GM20000 (cell line): ENCODE results near the gene KCNB1.

Source experiments
- DNase-seq: peaks from one replicate; pipeline ENCODE4 v3.0.0; 2012; ENCODE audit warnings: low spot score
- TF ChIP-seq, protein P1 (sequence below): IDR thresholded peaks from 2 replicates; pipeline ENCODE4 v1.5.1; 2012; ENCODE audit warnings: mild to moderate bottlenecking, control low read depth; ENCODE audit errors: extremely low read depth, missing control alignments

The KCNB1 gene

DNA sequence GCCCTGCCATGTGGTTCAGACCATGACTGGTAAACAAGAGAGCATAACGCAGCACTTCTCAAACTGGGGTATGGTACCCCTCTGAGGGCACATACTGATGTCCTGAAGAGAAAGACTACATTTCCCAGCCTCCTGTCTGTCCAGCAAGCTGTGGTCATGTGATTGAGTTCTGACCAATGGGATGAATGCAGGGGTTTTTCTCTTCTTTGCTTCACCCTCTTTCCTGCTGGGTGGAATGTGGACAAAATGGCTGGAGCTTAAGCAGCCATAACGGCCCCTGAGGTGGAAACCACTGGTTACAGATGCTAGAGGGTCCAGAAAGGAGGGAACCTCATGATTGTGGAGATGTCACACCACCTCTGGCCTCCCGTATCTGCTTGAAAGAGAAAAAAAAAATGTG is 19.4 kb upstream of the KCNB1 start:
- TF ChIP-seq, protein P1, sequence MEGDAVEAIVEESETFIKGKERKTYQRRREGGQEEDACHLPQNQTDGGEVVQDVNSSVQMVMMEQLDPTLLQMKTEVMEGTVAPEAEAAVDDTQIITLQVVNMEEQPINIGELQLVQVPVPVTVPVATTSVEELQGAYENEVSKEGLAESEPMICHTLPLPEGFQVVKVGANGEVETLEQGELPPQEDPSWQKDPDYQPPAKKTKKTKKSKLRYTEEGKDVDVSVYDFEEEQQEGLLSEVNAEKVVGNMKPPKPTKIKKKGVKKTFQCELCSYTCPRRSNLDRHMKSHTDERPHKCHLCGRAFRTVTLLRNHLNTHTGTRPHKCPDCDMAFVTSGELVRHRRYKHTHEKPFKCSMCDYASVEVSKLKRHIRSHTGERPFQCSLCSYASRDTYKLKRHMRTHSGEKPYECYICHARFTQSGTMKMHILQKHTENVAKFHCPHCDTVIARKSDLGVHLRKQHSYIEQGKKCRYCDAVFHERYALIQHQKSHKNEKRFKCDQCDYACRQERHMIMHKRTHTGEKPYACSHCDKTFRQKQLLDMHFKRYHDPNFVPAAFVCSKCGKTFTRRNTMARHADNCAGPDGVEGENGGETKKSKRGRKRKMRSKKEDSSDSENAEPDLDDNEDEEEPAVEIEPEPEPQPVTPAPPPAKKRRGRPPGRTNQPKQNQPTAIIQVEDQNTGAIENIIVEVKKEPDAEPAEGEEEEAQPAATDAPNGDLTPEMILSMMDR = no peak
- no peak for DNase-seq

DNA sequence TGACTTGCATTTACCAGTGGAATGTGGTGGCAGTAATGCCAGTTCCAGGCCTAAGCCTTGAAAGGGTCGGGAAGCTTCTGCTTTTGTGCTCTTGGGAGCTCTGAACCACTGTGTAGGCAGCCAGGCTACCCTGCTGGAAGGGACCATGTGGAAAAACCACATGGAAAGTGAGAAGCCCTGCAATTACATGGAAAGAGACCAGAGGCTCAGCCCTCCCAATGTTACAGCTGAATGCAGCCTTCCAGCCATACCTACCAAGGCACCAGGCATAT is 14.9 kb upstream of the KCNB1 start:
- DNase-seq = no peak
- TF ChIP-seq, protein P1 = no peak

DNA sequence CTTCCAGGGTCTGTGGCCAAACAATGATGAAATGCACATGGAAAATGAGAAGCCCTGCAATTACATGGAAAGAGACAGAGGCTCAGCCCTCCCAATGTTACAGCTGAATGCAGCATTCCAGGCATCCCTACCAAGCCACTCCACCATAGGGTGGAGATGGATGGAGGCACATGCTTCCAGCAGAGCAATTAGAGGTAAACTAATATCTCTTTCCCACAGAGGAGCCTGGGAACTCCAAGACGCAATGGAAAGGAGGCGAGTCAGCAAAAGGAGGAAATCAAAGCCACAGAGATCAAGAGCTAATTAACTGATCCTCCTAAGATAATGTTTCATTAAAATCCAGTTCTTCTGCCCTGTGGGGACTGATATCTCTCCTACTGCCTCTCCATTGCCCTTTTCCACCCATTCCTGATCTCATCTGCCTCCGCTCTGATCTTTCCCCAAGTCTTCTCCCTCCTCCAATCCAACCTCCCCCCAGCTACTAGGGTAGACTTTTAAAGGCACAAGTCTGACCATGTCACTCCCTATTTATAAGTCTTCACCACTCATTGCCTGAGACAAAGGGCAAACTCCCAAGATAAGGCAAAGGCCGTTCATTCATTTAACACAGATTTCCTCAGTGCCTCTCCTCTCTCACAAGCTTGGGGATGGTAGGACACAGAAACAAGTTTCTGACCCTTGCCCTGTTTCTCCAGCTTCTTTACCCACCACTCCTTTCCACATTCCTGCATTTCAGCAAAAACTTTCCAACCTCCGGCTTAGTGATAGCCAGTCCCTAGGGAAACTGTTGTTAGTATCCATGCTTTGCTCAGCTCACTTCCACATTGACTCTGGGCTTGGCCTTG is 14.3 kb upstream of the KCNB1 start:
- TF ChIP-seq, protein P1 = no peak
- DNase-seq = no peak

DNA sequence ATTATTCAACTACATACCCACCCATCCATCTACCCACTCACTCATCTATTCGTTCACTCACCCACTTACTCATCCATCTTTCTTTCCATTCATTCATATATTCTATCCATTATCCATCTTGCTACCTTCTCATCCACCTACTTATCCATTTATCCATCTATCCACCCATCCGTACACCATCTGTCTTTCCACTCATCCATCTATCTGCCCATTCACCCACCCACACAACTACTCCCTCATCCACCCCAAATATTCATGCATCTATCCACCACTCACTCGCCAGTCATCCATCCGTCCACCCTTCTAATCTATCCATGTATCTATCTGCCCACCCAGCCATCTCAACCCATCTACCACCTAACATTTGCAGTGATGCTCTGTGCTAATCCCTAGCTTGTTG is 13.6 kb upstream of the KCNB1 start:
- TF ChIP-seq, protein P1 = no peak
- DNase-seq = no peak

DNA sequence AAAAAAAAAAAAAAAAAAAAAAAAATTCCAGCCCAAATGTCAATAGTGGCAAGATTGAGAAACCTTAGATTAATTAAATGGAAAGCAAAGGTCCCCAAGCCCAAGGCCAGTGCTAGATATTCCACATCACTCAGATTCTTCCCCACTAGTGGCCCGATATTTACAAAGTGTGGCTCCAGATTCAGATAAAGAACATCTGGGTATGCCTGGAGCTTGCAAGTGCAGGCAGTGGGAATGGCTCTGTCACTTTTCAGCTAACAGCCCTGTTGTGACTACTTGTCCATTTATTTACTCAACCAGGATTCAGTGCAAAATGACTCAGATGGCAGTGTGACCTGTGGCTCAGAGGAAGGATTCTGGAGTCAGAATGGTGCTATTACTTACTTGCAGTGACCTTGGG is 8.2 kb upstream of the KCNB1 start:
- TF ChIP-seq, protein P1 = no peak
- DNase-seq = no peak

DNA sequence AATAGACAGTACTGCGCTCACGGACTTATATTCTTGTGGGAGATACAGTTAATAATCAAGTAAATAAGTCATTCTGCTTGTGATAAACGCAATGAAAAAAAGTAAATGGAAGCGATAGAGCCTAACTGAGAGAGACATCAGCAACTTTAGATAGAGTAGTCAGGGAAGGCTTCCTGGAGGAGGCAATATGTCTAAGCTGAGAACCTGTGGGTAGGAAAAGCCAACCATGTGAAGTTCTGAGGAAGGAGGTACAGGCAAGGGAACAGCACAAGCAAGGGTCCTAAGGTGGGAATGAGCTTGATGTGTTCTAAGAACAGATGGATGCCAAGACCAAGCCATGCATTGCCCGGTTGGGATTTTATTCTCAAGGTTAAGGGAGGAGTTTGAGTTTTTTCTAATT is 7.2 kb upstream of the KCNB1 start:
- TF ChIP-seq, protein P1 = no peak

DNA sequence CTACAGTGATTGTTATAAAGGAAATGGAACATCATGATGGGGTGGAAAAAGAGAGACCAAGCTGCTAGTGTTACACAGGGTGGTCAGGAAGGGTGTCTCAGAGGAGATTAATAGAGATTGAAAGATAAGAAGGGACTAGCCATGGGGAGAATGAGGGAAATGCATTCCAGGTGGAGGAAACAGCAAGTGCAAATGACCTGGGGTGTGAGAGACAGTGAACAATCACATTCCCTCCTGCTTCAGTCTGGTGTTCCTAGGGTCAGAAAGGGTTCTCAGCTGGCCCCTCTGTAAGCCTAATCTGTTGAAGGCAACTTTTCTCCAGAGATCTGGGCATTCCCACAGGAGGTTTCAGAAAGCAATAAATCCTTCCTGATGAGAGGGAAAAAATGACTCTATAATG is 3.6 kb upstream of the KCNB1 start:
- TF ChIP-seq, protein P1 = no peak
- DNase-seq = no peak

More for the DNA sequence above, 7.2 kb upstream of the KCNB1 start:
- DNase-seq = no peak
